ENCODE results near the gene COL23A1.

GRCh38 chr5:178606269-178606668, 16.1 kb upstream of the COL23A1 start:
- TF ChIP-seq ATF3 (IDR thresholded peaks at IDR 0.05; ENCODE audit: insufficient read depth, low read depth, low read length) (no peak), EZH2 (IDR thresholded peaks at IDR 0.05; ENCODE audit: low read depth, low read length, severe bottlenecking) (no peak), MAX (IDR thresholded peaks at IDR 0.05) (no peak)

All from H1 (cell line).